GM19372 (cell line): ENCODE measurements around the gene GMEB2.

Experiments used
- ATAC-seq: cut with Tn5 transposase; IDR thresholded peaks from one replicate; pipeline ENCODE4 v1.9.1; 2021; ENCODE audit warnings: mild to moderate bottlenecking, low read depth, moderate library complexity; ENCODE audit not compliant: unreplicated experiment

The GMEB2 gene

DNA sequence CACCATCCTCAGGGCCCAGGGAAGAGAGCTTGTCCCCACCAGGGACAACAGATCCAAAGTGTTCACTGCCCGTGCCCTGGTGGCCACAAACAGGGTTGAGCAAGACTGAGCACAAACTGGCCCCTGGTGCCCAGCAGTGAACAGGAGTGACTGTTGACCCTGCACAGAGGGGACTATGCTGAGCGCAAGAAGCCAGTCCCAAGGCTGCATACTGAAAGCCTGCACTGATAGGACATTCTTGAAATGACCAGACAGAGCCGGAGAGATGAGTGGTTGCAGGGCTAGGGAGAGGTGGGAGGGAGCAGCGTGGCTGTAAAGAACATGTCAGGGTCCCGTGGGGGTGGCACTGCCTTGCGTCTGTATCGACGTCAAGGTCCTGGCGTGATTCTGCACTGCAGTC lies 75.8 kb downstream of the GMEB2 start:
- ATAC-seq = no peak

DNA sequence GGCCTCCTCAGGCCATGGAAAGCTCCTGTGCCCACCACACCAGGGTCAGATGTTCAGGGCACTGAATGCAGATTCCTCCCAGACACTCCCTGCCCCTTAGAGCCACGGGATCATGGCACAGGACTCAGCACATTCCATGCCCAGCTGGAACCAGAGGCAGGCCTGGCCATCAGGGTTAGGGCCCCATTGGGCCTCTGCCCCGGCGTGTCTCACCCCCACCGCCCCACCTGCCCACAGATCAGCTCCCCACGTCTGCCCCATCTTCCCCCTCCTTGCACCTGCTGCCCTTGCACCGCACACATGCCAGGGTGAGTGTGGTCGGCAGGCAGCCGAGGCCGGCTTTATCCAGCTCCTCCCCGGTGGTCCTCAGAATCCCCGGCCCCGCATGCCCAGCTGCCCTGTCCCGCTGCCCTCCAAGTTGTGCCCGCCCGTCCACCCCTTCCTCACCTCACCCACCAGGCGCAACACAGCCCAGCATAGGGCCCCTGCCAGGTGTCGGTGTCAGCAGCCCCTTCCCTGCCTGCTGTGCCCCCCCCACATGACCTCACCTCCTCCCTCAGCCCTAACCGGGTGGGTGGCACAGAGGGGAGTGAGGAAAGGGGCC lies 77.1 kb downstream of the GMEB2 start:
- ATAC-seq = no peak

DNA sequence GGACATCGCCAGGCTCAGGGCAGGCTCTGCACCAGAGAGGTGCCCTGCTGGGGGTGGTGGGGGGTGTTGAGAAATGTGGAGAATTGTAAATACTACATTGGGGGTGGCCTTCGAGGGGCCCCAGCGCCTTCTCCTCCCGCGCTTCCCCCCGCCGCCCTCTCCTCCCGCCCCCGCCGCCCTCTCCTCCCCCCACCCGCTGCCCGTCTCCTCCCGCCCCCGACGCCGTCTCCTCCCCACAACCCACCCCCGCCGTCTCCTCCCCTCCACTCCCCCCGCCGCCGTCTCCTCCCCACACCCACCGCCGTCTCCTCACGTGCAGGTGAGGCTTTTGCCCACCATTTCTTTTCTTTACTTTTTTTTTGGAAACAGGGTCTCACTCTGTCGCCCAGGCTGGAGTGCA lies 77.9 kb downstream of the GMEB2 start:
- ATAC-seq = no peak

DNA sequence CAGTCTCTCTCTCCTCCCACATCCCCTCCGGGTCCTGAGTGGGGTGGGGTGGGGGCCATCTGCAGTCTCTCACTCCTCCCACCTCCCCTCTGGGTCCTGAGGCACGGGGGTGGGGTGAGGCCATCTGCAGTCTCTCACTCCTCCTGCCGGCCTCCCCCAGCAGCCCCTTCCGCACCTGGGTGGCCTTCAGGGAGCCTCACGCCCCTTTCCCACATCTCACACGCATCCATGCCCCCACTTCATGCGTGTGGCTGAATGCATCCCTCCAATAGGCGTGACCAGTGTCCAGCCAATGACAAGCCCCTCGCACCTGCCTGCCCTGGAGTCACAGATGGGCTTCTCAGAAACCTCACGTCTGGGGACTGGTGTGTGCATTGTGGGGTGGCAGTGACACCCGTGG lies 78.4 kb downstream of the GMEB2 start:
- ATAC-seq = no peak

DNA sequence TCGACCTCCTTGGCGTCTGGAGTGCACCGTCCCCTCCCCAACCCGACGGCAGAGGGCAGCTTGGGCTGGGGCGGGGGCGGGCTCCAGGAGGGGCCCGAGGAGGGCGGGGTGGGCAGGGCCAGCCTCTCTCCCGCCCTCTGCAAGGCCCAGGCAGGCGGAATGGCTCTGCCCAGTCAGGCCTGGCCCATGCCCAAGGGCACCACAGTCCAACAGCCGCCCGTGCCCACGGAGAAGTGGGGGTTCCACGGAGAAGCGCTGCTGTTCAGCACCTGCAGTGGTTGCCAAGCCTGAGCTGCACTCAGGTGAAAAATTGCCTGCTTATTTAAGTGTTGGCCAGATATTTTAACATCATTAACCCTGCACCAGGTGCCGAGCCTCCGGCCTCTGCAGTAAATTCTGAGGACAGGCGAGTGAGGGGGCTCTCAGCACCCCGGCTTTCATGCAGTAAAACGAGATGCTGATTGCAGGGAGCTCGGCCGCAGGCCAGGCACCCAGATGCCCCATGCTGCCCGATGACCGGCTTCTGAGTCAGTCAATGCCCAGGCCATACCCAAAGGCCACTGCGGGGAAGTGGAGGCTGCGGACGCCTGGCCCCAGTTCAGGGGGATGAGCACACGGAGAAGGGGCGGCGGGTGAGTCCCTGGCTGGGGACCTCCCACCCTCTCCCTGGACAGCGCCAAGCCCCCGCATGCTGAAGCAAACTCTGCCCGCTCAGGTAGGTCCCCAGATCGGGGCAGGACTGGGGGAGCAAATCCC lies 79.0 kb downstream of the GMEB2 start, which contains the start of gene SRMS:
Gene SRMS, minus strand, starts transcription at position 25 of the 756 bp plus-strand sequence. CDS start 286 bp downstream, outside the sequence.
- no peak for ATAC-seq

DNA sequence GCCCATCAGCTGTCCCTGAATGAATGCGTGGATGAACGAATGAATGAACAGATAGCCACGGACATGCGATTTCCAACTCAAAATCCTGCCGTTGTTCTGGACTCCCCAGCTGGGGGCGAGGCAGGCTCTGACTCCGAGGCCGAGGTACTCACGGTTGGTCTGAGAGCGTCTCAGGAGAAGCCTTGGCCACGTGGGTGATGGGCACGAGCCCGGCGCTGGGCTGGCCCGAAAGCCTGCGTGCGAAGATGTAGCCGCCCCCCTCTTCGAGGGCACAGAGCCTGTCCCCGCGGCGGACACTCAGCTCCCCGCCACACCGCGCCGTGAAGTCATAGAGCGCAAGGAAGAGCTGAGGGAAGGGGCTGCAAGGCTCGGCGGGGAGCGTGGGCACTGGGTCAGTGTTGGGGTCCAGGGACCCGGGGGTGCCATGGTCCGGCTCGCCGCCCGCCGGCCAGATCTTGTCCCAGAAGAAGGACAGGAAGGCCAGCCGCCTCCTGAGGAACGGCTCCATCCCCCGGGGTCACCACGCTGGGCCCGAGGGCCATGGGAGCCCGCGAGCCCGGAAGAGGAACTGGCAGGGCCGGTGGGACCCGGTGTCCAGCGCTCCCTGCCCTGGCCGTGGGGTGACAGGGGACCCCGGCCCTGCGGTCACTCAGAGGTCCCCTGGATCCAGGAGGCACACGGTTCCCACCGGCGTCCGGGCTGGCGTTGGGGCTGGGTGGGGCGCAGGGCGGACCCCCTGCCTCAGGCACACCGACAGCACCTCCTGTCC lies 79.8 kb downstream of the GMEB2 start:
- ATAC-seq = no peak

DNA sequence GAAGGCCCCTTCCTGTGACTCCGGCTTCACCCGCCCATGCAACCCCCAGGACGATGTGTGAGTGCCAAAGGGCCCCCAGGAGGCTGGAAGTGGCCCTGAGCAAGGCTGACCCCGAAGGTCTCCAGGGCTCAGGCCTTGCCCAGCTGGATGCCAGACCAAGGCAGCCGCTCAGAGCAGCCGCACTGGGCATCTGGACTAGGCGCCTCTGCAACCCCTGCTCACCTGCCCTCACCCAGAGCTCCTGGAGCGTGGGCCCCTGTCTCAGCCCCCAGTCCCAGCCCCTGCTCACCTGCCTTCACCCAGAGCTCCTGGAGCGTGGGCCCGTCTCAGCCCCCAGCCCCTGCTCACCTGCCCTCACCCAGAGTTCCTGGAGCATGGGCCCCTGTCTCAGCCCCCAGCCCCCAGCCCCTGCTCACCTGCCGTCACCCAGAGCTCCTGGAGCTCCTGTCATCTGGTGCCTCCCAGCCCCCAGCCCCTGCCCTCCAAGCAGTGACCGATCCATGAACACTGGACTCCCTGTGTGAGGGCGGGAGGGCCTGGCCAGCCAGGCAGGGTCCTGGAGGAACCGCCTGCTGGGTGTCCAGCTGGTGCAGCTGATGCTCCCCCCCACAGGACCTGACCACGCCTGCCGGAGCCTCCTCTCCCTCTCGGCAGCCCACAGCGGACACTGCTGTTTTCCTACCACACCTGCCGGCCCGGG lies 80.5 kb downstream of the GMEB2 start:
- no peak for ATAC-seq

DNA sequence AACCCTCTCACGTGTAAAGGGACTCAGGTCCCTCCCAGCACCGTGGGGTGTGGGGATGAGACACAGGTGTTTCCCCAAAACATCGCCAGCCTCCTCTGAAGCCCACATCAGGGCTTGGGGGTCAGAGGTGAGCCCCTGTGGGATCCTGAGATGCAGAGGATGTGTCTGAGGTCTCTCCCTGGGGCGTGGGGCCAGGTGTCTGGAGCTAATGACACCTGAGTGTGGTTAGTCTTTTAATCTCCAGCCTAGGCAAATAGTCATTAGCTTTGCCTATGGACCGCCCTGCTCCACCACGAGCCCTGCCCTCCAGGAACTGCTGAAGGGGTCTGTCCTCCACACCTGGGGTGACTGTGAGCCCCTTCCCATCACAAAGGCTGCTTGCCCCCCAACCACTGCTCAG lies 81.1 kb downstream of the GMEB2 start:
- no peak for ATAC-seq

DNA sequence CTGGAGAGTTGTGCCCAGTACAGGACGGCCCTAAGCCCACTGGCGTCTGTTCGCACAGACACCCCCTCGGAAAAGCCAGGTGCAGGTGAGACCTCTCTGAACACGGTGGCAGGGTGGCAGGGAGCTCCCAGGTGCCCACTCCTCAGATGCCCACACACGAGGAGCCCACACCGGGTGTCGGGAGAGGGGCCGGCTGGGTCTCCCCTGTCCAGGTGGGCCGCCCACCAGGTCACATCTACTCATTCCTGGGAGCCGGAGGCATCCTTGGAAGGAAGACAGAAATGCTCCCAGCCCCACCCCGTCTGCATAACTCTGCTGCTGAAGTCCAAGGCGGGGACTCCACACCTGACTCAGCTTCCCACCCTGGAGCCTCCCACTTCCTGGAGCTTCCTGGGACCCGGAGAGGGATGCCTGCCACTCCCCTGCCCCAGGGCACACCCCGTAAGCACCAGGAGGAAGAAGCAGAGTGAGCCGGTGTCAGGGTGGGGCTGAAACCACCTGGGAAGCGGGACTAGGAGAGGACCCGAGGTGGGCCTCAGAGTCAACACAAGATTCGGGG lies 81.9 kb downstream of the GMEB2 start:
- ATAC-seq = no peak

DNA sequence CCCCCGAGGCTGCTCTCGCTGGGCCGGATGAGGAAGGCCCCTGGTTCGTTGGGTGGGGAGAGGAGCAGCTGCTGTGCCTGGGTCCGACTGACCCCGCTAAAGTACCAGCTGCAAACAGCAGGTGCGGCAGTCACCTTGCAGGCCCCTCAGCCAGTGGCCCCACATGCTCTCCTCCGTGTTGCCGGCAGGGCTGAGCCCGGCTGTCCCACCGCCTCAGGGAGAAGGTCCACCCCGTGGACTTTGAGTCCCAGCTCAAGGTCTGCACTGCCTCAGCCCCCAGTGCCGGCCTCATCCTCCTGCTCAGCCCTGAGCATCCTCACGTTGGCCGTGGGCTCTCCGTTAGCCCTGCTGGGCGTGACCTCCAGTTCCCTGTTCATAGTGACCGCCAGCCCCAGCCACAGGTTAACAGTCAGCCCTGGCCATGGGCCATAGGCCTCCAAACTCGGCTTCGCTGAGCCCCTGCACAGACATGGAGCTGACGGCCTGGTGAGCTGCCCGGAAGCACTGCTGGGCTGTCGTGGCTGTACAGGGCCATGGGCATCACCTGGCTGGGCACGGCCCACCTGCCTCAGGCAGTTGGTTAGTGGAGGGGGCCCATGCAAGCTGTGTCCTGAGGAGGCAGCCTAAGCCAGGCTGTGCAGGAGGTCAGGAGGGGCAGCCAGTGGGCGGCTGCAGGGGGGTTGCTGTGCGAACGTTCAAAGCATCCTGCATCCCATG lies 82.5 kb downstream of the GMEB2 start:
- ATAC-seq = no peak

DNA sequence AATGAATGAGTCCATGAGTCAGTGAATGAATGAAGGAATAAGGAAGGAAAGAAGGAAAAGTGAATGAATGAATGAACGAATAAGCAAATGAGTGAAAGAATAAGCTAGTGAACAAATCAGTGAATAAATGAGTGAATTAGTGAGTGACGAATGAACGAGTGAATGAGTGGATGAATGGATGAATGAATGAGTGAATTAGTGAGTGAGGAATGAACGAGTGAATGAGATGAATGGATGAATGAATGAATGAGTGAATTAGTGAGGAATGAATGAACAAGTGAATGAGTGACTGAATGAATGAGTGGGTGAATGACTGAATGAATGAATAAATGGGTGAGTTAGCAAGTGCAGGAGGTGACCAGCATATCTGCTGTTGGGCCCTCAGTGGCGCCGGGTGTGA lies 83.2 kb downstream of the GMEB2 start:
- ATAC-seq = no peak

DNA sequence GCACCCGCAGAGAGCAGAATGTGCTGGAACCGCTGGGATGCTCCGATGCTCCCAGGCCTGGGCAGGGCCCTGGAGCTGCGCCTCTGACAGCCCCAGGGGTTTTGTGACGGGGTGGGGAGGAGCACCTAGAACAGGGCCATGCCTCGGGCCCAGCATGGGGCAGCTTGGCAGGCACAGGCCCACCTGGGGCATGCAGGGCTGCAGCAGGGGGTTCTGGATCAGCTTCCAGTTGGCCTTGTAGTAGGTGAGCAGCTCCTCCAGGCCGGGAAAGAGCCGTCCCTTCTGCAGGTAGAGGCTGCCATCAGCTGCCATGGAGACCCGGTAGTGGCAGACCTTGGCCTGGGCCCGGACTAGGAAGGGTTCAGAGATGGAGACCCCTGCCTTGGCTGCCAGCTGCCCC lies 83.8 kb downstream of the GMEB2 start:
- no peak for ATAC-seq

DNA sequence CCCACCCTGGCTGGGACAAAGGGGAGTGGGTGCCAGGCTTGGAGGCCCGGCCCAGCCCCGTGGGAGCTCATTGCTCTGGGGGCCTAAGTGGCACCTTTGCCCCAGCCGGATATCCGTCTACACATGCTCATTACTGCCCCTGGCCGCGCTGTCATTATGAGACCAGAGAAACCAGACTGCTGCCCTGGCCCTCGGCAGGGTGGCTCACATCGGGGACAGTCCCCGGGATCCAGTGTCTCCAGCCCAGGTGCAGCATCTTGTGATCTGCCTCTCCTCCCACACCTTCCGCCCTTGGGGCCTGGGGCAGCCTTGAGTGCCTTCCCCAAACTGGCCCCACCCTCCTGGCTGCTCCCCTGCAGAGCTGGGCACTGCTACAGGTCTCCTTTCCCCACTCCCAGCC lies 84.2 kb downstream of the GMEB2 start:
- no peak for ATAC-seq

DNA sequence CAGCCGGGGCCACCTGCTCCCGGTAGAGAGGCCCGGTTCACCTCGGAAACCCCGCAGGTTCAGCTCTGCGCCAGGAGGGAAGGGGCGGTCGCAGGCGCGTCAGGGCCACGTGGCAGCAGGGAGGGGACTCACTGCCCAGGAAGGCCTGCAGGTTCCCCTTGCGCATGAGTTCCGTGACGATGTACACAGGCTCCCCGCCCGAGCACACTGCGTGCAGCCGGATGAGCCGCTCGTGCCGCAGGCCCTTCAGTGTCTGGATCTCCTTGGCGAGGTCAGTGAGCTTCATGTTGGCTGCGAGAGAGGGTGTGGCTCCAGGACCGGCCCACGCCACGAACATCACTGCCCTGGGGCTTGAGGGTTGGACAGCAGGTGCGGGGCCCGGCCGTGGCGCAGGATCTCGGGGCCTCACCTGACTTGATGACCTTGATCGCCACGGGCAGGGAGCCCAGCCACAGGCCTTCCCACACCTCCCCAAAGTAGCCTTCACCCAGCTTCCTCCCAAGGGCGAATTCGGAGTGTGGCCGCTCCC lies 84.8 kb downstream of the GMEB2 start:
- ATAC-seq = no peak

DNA sequence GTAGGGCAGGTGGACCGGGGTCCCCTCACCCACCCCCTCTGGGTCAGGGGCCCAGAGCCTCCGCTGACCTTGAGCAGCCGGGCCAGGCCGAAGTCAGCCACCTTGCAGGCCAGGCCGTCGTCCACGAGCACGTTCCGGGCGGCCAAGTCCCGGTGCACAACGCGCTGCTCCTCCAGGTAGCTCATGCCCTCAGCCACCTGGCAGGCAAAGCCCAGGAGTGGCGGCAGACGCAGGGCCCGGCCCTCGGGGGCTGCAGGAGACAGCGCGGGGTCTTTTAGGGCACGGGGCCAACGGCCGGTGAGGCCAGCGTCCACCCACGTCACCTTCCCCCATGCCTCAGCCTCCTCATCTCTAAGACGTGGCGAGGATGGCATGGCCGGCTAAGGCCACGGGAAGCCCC lies 85.5 kb downstream of the GMEB2 start:
- ATAC-seq = no peak

DNA sequence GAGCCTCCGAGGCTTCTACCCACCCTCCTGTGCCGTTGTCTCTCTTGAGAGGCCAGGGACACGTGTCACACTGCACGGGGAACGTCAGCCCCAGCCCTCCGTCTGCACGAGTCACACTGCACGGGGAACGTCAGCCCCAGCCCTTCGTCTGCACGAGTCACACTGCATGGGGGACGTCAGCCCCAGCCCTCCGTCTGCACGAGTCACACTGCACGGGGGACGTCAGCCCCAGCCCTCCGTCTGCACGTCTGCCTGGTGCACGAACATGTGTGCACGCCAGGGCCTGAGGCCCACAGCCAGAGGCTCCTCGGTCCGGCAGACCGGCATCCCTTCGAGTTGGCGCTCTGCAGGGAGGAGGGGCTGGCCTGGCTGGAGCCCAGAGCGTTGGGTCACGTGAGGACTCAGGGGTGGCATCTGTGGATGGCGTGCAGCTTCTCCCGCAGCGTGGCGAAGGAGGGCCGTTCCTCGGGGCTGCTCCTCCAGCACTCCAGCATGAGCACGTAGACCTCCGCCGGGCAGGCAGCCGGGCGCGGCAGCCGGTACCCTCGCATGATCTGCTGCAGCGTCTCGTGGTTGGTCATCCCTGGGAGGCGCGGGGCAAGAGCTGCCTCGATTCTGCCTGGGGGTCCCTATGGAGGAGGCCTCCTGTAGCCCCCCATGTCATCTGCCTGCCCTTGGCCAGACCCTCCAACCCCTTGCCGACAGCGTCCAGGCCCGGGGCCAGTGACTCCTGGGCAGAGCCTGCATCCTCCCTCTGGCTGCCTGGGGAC lies 86.3 kb downstream of the GMEB2 start:
- no peak for ATAC-seq

DNA sequence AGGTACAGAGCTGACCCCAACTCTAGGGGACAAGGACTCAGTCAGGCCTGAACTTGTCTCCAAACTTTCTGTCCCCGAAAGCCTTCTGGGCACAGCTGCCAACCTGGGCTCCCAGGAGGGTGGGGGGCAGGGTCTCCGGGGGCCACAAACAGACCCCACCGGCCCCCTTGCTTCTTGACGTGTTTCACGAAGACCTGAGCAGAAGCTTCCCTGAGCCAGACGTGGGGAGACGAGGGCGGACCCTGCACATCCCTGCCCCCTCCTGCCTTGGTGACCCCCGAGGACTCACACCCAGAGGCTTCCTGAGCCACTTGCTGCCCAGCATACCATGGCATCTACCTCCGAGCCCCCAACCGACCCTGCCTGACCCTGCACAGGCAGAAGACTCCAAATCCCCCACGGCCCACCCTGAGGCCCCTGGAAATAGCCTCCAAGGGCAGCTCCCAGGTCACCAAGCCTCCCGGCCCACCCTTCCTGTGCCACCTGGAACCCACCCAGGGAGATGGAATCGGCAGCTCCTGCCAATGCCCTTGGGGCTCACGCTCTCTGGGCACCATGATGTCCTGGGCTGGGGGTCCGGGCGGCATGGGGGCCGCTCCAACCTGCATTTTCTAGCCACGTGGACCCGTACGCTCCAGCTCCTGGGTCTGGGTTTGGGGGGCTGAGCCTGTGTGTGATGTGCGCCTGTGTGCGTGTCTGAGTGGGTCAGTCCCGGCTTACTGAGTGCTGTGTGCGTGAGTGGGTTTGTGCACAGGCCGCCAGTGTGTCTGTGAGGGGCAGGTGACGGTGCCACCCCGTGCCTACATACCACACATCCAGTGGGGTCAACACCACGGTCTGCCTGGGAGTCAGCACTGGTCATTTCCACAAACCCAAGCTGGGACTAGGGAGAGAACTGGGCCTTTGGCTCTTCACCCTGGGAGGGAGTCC lies 87.2 kb downstream of the GMEB2 start:
- no peak for ATAC-seq

DNA sequence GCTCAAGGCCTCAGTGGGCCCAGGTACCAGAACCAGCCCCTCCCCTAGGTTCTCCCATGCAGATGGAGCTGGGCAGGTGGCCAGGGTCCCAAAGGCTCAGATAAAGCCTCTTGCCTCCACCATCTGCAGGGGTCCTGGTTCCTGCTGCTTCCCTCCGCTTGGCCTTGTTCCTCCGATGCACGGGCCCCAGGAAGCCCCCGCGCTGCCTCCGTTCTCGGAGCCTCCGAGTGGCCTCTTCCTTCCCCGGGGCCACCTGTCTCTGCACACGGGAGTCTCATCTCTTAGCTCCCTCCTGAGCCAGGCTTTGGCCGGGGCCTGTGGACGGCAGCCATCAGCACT lies 87.8 kb downstream of the GMEB2 start:
- no peak for ATAC-seq
